ENCODE data around the gene ATOX1.
"Not testable (repeated sequence)": the region's sequence is repeated elsewhere in the genome, so short reads cannot be mapped to it uniquely, and the experiment has no call there.

The ATOX1 gene

DNA sequence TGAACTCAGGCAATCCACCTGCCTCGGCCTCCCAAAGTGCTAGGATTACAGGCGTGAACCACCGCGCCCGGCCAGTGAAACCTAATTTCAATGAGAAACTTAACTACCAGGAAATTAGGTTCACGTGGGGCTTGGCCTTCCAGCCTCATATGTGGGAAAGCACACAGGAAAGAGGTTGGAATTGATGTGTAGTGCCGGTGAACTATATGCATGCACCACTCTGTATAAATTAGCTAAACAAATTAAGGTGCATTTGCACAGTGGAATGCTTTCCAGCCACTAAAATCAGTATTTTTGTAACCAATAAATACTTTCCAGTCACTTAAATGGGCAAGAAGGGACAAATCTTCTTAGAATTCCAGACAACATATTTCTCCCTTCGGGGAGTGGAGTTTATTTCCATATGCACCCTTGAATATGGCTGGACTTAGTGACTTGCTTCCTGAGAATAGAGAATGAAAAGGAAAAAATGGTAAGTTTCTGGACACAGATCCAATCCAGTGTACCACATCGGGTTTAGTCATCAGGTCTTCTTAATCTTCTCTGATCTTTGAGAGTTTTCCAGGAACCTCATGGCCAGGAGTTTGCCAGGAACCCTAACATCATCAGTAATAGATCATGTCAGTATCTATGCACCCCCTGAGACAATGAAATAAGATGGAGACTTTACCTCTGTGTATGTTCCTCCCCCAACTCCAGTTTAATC lies 24.9 kb downstream of the ATOX1 start:
- no peak for DNase-seq (ENCODE audit: low read depth in 2 of 2)

DNA sequence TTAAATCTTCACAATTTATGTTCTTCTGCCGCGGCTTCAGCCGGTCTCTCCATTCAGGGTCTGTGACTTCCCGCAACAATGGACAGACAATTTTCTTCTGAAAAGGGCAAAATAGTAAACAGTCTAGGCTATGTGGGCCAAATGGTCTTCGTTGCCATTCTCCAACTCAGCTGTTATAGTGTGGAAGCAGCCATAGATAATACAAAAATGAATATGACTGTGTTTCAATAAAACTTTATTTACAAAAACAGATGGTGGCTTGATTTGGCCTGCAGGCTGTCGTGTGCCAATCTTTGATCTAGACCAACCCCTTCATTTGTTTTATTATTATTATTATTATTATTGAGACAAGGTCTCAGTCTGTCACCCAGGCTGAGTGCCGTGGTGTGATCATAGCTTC lies 28.1 kb downstream of the ATOX1 start:
- DNase-seq (ENCODE audit: low read depth in 2 of 2) = no peak

DNA sequence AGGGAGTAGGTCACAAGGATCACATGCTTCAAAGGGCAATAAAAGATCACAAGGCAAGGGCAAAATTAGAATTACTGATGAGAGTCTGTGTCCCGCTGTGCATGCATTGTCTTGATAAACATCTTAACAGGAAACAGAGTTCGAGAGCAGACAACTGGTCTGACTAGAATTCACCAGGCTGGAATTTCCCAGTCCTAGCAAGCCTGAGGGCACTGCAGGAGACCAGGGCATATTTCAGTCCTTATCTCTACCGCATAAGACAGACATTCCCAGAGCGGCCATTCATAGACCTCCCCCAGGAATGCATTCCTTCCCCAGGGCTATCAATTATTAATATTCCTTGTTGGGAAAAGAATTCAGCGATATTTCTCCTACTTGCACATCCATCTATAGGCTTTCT lies 28.8 kb downstream of the ATOX1 start:
- not testable (repeated sequence) for DNase-seq (ENCODE audit: low read depth in 2 of 2)

DNA sequence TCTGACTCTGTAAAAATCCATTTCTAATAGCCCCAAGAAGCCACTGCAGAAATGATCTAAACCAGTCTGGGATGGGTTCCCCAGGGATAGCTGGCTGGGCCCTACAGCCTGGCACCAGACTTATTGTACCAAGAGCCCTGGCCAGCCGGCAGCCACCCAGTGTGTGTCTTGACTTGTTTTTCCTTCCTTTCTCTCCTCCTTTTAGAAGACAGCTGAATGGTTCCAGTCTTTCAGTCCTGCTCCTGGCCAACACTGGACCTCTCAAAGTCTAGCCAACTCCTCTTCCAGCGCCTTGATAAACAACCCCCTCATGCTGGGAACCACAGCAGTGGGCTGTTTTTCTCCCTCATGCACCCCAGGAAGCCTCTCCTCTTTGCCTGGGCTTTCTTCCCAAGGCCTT lies 34.1 kb downstream of the ATOX1 start:
- no peak for DNase-seq (ENCODE audit: low read depth in 2 of 2)

DNA sequence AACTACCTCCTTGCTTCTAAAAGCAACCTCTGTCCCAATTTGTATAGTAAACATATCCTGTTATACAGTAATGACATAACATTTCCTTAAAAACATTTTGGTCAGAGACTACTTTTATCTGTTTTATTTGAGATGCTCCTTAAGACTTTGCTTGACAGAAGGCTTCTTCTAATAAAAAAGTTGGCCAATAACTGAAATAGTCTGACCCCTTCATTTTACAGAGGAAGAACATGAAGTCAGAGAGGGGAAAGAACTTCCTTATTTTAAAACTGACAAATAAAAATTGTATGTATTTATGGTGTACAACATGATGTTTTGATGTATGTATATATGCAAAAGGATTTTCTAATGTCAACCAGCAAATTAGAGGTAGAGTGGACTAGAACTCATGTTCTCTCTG lies 35.9 kb downstream of the ATOX1 start:
- no peak for DNase-seq (ENCODE audit: low read depth in 2 of 2)

DNA sequence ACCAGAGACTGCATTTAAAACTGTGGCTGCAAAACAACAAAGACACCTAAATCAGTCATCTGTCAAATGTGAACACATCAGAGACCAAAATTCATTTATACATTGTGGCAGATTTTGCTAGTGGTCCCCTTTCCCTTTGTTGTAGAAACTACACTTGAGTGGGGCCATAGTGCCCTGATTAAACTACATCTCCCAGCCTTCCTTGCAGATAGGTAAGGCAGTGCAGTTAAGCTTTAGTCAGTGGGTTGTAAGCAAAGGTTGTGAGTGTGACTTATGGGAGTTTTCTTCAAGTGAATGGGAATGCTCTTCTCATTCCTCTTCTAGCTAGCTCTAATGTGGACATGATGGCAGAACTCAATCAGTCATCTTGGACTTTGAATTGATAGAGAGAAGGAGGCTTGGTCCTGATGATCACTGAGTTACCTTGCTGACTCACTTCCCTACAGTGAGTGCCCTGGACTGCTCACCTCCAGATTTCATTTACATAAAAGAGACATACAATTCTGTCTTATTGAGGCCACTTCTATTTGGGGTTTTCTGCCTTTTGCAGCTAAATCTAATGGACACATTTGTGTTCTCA lies 36.5 kb downstream of the ATOX1 start:
- DNase-seq (ENCODE audit: low read depth in 2 of 2) = no peak

DNA sequence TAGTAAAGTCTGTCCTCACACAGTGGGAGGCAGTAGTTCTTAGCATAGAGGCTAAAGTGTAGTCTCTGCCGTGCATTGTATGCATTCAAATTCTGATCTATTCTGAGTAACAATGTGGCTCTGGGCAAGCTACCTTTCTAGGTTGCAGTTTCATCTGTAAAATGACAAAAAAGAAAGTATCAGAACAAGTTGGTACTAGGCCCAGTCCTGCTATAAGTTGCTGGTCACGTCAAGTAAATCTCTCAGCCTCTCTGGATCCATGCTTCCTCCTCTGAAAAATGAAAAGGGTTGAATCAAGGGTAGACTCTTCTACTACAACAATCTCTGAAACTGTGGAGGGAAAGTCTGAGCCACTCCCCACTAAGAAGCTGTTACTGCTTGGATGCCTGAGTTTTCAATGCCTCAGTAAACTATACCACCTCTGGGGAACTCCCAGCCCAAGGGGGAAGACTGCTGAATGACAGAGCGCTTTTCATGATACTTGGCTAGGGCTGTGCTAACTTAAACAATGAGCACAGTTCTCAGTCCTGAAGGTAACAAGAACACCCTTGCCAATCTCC lies 37.3 kb downstream of the ATOX1 start:
- DNase-seq (ENCODE audit: low read depth in 2 of 2) = no peak

DNA sequence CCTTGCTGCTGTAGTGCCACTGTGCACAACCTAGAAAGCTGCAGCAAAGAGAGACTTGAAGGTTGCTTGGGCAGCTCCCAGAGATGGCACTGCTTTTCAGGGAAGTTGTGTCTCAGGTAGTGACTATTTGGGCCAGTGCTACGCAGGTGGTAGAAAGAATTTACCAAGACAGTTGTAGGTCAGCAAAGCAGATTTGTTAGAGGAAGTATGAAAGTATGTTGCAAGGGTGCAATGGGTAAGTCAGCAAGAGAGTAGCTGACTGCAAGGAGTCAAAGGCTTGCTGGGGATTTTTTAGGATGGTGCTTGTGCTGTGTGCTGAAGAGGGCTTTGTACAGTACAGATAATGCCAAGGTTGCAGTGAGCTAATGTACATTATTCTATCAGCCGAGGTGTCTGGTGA lies 38.2 kb downstream of the ATOX1 start:
- no peak for DNase-seq (ENCODE audit: low read depth in 2 of 2)

DNA sequence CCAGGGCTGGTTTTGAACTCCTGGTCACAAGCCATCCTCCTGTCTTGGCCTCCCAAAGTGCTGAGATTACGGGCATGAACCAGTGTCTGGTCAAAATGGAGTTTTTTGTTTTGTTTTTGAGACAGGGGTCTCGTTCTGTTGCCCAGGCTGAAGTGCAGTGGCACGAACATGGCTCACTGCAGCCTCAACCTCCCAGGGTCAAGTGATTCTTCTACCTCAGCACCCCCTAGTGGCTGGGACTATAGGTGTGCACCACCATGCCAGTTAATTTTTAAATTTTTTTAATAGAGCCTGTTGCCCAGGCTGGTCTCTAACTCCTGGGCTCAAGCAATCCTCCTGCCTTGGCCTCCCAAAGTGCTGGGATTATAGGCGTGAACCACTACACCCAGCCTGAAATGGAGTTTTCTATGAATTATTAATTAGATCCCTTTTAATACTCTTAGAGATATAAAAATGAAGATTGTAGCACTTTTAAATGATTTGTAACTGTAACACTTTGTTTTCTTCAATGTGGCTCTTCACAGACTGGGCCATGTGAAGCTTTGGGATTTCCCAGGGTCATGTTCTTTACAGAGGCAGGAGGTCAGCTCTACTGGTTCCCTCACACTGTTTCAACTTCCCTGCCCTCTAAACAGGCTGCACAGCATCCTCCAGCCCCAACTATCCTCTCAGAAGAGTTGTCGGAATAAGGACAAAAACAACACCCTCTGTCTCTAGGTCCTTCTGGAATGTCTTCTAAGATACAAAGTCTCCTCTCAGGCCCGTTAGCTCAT lies 39.0 kb downstream of the ATOX1 start:
- DNase-seq (ENCODE audit: low read depth in 2 of 2) = no peak

DNA sequence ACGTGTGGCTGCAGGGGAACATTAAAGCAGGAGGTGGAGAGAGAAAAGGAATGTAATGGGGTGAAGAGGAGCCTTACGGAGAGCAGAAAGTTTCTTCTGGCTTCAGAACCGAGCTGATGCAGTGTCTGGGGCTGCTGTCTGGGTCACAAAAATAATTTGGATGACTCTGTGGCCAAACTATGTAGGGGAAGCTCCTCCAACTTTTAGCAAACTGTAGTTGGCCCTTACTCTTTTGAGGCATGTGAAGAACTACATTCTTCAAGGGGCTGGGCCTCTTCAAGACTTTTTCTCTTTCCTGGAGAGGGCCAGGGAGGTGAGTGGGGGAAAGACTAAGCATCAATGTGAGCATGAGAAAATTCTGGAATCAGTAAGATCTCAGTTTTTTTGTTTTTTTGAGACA lies 39.8 kb downstream of the ATOX1 start:
- no peak for DNase-seq (ENCODE audit: low read depth in 2 of 2)

DNA sequence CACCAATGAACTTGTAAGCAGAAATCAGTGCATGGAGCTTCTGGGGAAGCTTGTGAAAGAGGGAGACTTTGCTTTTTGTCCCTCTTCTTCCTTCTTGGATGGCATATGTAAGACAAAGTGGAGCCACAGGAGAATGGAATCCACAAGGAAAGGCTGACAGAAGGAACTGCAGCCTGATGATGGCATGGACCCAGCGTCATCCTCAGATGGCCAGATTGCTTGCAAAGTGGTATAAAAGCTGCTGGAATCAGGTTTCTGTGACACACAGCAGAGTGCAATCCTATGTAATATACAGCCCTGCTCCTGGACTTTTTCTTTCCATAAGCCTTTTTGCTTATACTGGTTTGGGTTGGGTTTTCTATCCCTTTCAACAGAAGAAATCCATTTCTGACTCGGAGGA lies 40.3 kb downstream of the ATOX1 start:
- no peak for DNase-seq (ENCODE audit: low read depth in 2 of 2)

DNA sequence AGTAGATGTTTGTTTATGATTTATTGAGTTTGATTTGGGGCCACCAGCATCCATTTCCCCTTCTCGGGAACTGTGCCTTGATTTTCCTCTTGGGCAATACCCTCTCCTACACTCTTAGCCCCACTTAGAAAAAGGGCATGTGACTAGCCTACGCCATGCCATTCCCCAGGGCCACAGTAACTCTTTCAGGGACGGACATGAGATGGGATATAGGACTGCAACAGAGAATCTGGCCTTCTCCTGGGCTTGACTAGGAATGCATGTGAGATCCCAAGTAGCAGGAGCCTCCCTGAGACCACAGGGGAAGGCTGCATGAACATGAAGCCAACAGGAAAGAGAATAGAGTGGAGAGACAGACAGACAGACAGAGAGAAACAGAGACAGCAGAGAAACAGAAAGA lies 41.0 kb downstream of the ATOX1 start:
- no peak for DNase-seq (ENCODE audit: low read depth in 2 of 2)

DNA sequence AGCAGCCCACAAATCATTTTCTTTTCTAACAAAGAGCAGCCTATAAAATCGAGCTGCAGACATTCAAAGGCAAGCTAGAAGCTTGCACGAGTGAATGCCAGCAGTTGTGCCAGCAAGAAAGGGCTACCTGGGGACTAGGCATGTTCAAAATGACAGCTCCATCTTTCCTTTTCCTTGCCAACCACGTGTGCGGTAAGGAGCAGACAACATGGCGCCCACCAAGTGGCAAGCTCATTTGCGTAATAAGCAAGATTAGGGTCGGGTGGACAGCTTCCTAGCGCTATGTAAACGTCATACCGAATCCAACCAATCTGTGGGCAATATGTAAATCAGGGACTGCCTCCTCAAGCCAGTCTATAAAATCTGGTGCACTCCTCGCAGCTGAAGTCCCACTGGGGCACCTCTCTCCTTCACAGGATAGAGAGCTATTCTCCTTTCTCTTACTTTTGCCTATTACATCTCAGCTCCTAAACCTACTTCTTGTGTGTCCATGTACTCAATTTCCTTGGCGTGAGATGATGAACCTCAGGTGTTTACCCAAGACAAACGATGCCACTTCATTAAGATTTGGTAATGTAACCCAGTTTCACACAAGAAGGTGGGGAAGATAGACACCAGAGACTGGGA lies 49.2 kb downstream of the ATOX1 start:
- DNase-seq (ENCODE audit: low read depth in 2 of 2) = no peak

DNA sequence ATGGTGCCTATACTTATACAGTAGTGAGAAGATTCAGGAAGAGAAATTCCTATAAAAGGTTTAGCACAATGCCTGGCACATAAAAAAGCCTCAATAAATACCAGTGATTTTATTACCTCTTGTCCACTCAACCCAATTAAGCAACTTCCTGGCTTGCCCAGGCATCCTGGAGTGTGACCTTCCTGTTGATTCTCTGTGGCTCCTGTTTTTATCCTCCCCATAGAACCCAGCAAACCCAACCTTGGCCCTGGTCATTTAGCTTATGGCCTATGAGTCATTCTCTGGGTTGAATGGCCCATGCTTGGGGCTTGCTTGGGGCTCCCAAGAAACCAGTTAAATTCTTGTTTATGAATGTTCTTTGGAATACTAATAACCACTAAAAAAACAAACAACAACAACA lies 50.3 kb downstream of the ATOX1 start:
- DNase-seq (ENCODE audit: low read depth in 2 of 2) = no peak

DNA sequence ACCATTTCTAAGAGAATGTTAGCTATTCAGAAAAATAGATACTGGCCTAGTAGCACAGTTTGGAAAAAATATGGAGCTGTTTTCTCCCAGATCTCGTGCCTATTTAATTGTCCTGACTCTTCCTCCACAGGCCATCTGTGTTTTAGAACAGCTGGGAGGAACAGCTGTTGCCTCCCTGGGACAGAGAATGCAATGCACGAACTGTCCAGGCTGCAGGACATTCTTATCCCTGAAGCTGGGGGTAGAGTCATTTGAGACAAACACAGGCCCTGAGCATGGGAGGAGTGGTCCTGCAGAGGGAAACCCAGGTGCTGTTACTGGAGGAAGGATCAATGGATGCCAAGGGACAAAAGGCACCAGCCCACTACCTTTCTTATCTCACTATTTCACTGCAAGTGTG lies 50.9 kb downstream of the ATOX1 start:
- DNase-seq (ENCODE audit: low read depth in 2 of 2) = no peak

DNA sequence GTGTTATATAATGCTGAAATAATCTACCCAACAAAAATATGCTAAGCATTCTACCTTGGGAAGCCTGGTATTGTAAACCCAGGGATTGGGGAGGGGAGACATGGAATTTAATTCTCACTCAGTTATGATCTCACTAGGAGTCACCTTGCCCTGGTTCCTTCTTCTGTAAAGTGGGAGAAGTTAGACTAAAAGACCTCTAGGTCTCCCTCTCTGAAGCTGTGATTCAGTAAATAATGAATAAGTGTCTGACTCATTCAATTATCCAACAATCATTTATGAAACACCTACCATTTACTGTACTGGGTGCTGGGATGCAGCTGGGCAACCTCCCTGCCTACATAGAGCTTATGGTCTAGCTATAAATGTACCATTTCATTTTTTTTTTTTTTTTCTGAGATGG lies 51.5 kb downstream of the ATOX1 start:
- no peak for DNase-seq (ENCODE audit: low read depth in 2 of 2)

DNA sequence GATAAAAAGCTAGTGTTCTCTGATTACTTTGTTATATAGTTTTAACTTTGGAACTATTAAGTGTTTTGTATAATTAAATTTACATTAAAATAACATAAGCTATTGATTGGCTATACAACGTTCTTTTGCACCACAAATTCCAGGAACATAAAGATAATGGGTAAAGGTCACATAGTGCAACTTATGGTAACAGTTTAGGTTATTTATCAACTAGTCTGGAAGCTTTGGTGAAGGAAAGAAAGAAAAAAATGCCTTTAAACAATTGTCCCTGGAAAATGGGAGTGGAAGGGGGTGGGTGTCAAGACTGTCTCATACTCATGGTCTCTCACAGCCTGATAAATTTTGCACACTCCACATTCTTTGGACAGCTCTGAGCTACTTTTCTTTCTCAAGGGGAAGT lies 54.7 kb downstream of the ATOX1 start:
- no peak for DNase-seq (ENCODE audit: low read depth in 2 of 2)

DNA sequence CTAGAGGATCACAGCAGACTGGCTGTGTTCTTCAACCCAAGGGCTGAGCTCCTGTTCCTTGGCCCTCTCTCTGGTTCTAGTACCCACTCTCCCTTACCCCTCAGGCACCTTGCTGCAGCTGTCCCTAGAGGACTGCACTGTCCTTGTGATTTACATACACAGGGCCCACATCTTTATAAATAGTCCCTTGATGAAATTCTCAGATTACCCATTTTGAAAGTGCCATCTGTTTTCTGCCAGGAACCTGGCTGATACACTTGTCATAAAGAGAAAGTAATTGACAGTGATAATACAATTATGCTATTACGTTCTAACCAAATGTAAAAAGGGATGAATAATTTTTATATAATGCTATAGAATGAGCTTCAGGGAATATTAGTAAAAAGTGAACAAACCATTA lies 55.2 kb downstream of the ATOX1 start:
- DNase-seq (ENCODE audit: low read depth in 2 of 2) = no peak

DNA sequence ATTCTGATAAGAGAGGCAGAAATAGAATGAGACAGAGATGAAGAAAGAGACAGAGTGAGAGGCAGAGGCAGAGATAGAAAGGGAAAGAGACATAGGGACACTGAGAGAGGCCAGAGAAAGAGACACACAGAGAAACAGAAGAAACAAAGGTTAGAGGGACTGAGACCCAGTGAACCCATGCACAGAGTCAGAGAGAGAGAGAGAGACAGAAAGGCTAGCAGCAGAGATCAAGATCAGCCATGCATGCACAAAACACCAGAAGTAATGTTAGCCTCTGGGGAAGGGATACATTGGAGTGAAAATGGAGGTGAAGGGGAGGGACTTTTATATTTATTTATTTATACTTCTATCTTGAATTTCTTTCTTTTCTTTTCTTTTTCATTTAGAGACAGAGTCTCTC lies 57.6 kb downstream of the ATOX1 start:
- no peak for DNase-seq (ENCODE audit: low read depth in 2 of 2)

DNA sequence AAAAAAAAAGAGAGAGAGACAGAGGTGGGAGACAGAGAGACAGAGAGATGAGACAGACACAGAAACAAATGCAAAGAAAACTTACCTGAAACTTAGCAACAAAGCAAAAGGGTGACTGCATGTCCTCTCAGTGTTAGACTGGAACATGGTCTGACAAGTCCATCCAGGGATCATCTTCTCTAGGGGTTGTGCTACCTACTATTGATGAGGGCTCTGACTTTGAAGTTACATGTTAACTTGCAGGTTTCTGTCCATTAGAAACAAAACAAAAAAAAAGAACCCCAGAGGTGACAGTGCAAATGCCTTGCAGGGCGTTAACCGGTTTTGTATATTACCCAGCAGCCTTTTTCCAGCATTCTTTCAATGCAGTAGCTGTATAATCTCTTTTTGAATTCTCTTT lies 58.1 kb downstream of the ATOX1 start:
- DNase-seq (ENCODE audit: low read depth in 2 of 2) = no peak

DNA sequence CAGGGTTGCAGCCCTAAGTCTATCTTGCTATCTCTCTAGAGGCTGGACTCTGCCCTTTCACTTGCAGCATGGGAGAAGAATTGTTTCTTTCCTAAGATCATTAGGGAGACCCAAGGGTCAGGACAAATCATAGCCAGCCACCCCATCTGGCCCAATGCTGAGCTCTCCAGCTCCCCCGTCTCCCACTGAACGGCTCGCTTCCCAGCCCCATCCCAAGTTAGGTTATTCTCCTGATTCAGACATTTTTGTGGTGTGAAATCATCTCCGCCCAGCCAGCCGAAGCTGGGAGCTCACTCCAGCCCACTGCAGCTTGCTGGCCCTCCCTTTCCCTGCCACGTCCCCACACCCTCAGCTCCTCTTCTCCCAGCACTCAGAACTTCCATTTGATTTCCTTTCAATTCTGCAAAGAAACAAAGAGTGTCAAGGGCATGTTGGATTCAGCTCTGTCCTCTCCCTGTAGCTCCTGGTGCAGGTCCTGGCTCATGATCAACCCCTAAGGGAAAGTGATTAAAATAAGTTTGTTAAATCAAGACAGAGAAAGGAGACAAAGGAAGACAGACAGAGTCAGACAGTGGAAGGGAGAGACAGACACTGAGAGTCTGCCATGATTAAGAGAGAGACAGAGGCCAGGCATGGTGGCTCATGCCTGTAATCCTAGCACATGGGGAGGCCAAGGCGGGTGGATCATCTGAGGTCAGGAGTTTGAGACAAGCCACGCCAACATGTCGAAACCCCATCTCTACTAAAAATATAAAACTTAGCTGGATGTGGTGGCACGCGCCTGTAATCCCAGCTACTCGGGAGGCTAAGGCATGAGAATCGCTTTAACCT lies 59.1 kb downstream of the ATOX1 start:
- DNase-seq (ENCODE audit: low read depth in 2 of 2) = no peak

DNA sequence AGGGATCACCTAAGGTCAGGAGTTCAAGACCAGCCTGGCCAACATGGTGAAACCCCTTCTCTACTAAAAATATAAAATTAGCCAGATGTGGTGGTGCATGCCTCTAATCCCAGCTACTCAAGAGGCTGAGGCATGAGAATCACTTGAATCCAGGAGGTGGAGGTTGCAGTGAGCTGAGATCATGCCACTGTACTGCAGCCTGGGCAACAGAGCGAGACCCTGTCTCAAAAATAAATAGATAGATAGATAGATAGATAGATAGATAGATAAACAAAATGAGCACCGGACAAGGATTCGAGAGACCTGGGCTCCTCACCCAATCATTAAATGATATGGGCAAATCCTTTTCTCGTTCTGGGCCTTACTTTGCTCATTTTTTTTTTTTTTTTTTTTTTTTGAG lies 60.4 kb downstream of the ATOX1 start:
- not testable (repeated sequence) for DNase-seq (ENCODE audit: low read depth in 2 of 2)

Data from stimulated activated CD4-positive, alpha-beta T cell treated with anti-CD3 and anti-CD28 coated beads, Interleukin-12 subunit alpha, Interleukin-12 subunit beta, amount 100 ng/mL, for 24 hours (primary cell).